GM12864 (cell line): Measurements from ENCODE around the gene CCDC170.
"Not testable (repeated sequence)": the region's sequence is repeated elsewhere in the genome, so short reads cannot be mapped to it uniquely, and the experiment has no call there.

ENCODE experiments used
- DNase-seq: peaks from one replicate; pipeline ENCODE4 v3.0.0-alpha.2; 2011; ENCODE audit warnings: low read depth
- H3K4me3 ChIP-seq: 2 replicates; pipeline ENCODE4 v1.5.1; 2011; ENCODE audit warnings: mild to moderate bottlenecking, low read depth, low read length, control low read depth
- TF ChIP-seq, protein P1 (sequence below): IDR thresholded peaks from 2 replicates; pipeline ENCODE4 v1.5.1; 2011; ENCODE audit warnings: low read depth, mild to moderate bottlenecking, moderate library complexity, low read length, control low read depth, inconsistent platforms; ENCODE audit errors: missing control alignments

The CCDC170 gene

DNA sequence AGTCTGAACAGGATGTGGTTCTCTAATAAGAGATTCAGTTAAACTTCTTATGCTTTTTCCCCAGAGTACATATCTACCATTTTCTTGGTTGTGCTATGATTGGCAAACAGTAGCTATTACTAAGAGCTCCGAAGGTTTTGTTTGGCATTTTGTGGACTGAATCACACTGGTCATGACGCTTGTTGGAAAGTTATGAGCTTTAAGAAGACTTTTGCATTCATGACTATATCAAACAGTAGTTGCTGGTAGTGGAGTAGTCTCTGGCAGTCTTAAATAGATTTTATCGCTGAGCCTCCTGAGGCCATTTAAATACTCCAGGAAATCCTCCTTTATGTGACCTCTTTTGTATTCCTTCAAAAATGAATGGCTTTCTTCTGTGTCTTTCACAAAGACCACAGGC is 40.8 kb downstream of the CCDC170 start:
- no peak for DNase-seq
- TF ChIP-seq, protein P1, sequence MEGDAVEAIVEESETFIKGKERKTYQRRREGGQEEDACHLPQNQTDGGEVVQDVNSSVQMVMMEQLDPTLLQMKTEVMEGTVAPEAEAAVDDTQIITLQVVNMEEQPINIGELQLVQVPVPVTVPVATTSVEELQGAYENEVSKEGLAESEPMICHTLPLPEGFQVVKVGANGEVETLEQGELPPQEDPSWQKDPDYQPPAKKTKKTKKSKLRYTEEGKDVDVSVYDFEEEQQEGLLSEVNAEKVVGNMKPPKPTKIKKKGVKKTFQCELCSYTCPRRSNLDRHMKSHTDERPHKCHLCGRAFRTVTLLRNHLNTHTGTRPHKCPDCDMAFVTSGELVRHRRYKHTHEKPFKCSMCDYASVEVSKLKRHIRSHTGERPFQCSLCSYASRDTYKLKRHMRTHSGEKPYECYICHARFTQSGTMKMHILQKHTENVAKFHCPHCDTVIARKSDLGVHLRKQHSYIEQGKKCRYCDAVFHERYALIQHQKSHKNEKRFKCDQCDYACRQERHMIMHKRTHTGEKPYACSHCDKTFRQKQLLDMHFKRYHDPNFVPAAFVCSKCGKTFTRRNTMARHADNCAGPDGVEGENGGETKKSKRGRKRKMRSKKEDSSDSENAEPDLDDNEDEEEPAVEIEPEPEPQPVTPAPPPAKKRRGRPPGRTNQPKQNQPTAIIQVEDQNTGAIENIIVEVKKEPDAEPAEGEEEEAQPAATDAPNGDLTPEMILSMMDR = no peak

DNA sequence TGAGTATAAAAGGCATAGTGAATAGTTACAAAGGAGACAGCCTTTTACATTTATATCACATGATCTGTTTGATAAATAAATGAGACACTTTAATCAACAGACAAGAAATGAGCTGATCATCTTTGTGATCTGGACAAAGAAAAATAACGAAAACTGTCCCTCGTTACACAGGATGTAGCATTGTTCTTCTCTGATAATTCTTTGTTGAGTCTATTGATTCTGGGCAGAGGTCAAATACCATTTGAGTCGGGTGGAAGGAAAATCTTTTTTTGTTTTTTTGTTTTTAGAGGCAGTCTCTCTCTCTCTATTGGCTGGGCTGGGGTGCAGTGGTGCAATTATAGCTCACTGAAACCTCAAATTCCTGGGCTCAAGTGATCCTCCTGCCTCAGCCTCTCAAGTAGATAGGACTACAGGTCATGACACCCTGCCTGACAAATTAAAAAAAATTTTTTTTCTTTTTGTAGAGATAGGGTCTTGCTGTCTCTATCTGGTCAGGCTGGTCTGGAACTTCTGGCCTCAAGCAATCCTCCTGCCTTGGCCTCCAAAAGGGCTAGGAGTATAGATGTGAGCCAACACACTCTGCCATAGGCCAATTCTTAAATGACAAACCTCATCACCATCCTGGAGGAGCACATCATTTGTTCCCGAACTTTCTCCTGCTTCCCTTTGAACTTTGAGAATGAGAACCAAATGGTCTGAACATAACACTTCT is 41.8 kb downstream of the CCDC170 start:
- DNase-seq = no peak

More for the DNA sequence above, 40.8 kb downstream of the CCDC170 start:
- no peak overlapping the region for H3K4me3 ChIP-seq

DNA sequence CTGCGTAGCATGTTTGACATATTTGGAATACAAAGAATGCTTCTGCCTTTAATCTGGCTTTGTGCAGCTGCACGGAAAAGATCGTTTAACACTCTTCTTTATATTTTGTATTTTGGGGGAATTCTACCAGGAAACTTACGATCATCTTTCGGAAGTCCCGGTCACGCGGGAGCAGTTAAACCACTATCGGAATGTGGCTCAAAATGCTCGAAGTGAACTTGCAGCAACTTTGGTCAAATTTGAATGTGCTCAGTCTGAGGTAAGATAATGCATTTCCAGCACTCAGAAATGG is 42.3 kb downstream of the CCDC170 start:
- H3K4me3 ChIP-seq = no peak overlapping the region
- TF ChIP-seq, protein P1 = no peak
- no peak for DNase-seq

More for the DNA sequence above, 41.8 kb downstream of the CCDC170 start:
- TF ChIP-seq, protein P1 = no peak
- no peak overlapping the region for H3K4me3 ChIP-seq

DNA sequence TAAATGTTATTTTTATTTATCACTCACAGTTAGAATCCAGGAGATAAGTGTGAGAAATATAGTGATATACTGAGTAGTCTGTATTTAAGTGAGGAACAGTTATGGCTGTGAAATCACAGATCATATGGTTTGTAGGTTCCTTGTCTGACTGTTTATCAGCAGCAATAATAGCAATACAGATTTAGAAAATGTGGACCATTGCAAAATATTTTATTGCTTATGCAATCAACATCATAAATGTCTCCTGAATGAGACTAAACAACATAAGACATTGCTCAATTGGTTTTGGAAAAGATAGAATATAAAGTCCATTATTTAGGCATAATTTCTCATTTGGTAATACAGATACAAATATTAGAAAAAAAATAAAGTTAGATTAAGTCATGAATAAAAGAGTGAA is 43.7 kb downstream of the CCDC170 start:
- TF ChIP-seq, protein P1 = no peak
- no peak overlapping the region for H3K4me3 ChIP-seq
- DNase-seq = no peak

DNA sequence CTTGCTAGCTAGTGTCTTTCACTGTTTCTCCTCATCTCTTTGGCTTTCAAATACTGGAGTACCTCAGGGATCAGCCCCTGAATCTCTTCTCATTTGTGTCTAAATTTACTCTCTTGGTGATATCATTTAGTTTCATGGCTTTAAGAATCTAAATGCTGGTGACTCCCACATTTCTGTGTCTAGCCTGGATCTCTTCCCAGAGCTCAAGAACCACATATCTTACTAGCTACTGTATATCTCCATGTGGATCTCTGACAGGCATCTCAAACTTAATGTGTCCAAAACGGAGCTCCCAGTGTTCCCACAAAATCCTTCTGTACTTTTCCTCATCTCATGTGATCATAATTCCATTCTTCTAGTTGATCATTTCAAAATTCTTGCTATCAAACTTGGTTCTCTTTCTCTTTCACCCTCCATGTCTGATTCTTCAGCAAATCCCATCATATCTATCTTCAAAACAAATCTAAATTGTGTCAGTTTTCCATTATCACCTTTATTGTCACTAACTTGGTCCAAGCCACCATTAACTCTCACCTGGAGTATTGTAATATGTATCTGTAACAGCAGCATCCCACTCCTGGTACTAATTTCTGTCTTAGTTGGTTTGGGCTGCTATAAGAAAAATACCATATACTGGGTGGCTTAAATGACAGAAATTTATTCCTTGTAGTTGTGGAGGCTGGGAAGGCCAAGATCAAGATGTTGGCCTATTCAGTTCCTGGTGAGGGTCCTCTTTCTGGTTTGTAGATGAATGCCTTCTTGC is 45.9 kb downstream of the CCDC170 start:
- no peak for DNase-seq
- no peak overlapping the region for H3K4me3 ChIP-seq
- TF ChIP-seq, protein P1 = no peak

DNA sequence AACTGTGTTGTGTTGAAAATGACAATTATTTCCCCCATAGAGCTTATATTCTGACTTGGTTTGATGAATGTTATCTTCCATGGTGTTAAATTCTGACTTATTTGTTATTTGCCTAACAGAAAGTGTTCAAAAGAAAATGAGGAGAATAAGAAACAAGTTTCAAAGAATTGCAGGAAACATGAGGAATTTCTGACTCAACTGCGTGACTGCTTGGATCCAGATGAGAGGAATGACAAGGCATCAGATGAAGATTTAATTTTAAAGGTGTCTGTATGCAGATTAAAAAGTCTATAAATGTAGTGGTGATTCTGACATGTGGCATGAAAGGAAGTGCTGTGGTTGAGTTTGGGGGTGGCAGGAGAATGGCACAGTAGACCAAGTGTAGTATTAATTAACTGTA is 50.6 kb downstream of the CCDC170 start:
- TF ChIP-seq, protein P1 = no peak
- DNase-seq = no peak
- no peak overlapping the region for H3K4me3 ChIP-seq

DNA sequence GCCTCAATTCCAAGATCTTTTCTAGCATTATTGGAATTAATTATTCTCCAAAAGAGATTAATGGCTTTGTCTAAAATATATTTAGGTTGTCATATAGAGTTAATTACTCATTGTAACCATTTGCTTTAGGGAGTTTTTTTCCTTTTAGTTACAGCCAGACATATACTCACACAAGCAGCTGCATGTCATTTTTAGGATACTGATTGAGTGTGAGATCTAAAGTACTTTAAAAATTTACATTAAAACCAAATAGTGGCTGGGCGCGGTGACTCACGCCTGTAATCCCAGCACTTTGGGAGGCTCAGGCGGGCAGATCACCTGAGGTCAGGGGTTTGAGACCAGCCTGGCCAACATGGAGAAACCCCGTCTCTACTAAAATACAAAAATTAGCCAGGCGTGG is 51.1 kb downstream of the CCDC170 start:
- not testable (repeated sequence) for DNase-seq, H3K4me3 ChIP-seq
